Measurements from ENCODE around the gene AQP4. TPM values are rescaled to one million over a fixed set of nuclear protein-coding genes. Genes with fewer than 3 reads are reported as not detected.
A peak's percentile ranks its signal among the peaks of the same experiment; 100 is the strongest.

Gene AQP4
- total RNA-seq, 1 experiment from 2014 or later, result 0.42 TPM

DNA sequence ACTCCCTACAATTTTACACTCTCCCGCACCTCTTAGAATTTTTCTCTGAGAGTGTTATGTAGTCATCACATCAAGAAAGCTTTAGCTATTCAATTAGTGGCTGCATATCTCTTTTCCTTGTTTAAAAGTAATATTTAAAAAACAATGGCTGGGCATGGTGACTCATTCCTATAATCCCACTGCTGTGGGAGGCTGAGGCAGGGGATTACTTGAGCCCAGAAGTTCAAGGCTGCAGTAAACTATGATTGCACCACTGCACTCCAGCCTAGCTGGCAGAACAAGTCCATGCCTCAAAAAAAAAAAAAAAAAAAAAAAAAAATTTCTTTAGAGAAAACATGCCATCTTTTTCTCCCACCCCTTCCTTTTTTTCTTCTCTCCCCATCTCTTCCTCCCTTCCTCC is 44.3 kb downstream of the AQP4 start:
- Histone ChIP-seq H3K18ac (ENCODE audit: insufficient read length, low read depth, low read length) (no peak overlapping the region), H3K9ac (ENCODE audit: extremely low read depth, insufficient read length, low read length) (no peak overlapping the region), H3K79me2 (ENCODE audit: insufficient read depth, low read length) (no peaks in the 10 kb centered on the region), H3K23ac (ENCODE audit: insufficient read length, low read depth, low read length) (no peak overlapping the region), H4K20me1 (ENCODE audit: control insufficient read depth, insufficient read depth, insufficient read length) (no peaks in the 10 kb centered on the region), H3K27me3 (ENCODE audit: insufficient read depth, low read length) (no peaks in the 10 kb centered on the region), H4K8ac (replicated peaks; ENCODE audit: insufficient read length, low read depth, low read length) (no peak overlapping the region), H2BK5ac (ENCODE audit: insufficient read length, low read length) (no peak overlapping the region), H4K91ac (ENCODE audit: insufficient read length, low read depth, low read length) (no peak overlapping the region), H2BK20ac (ENCODE audit: low read depth, low read length, poor library complexity, severe bottlenecking) (no peak overlapping the region), H2BK15ac (ENCODE audit: low read depth, low read length) (no peak overlapping the region), H3K79me1 (ENCODE audit: insufficient read depth, low read depth, low read length, poor library complexity, severe bottlenecking) (no peaks in the 10 kb centered on the region), H3T11ph (ENCODE audit: low read length) (no peak overlapping the region), H3K4me1 (ENCODE audit: insufficient read depth, low read length) (no peaks in the 10 kb centered on the region), H3K9me3 (ENCODE audit: control insufficient read depth, low read depth, low read length) (no peaks in the 10 kb centered on the region), H3K4ac (ENCODE audit: low read depth, low read length) (no peak overlapping the region), H2BK12ac (ENCODE audit: insufficient read length, low read depth, low read length) (no peak overlapping the region), H3K56ac (ENCODE audit: insufficient read length, low read depth, low read length) (no peak overlapping the region), H3K23me2 (ENCODE audit: insufficient read length, low read depth, low read length, poor library complexity, severe bottlenecking) (no peaks in the 10 kb centered on the region), H3K27ac (ENCODE audit: insufficient read length, low read depth, low read length) (no peak overlapping the region), H2AK5ac (ENCODE audit: insufficient read length, low read length) (no peak overlapping the region), H2AFZ (ENCODE audit: low read length) (no peak overlapping the region), H3K14ac (ENCODE audit: insufficient read depth, low read length) (no peak overlapping the region), H3K4me2 (ENCODE audit: insufficient read depth, insufficient read length, low read length) (no peak overlapping the region), H4K5ac (ENCODE audit: insufficient read length, low read depth, low read length) (no peak overlapping the region), H2BK120ac (ENCODE audit: low read depth, low read length, poor library complexity, severe bottlenecking) (no peak overlapping the region)
- no peak for TF ChIP-seq CTCF (conservative IDR thresholded peaks at IDR 0.05)
- H3K4me3 Mint-ChIP-seq, result no peak overlapping the region
- peak overlapping the region in 1 of 3 experiments; percentile 60; a peak in 1 of 7 replicates for H3K27ac Mint-ChIP-seq
- H3K27me3 Mint-ChIP-seq (ENCODE audit: low read depth), result no peaks in the 10 kb centered on the region
- DNase-seq, result no peak
- peaks cover 13 to 19% of the 10 kb centered on the region in 2 experiments for H3K4me1 Mint-ChIP-seq
- no CpG with 5 or more reads among the region's 1 CpG for WGBS (ENCODE audit: extremely low coverage, insufficient read length, low lambda C conversion rate)
- H3K9me3 Mint-ChIP-seq, result peaks cover 10 to 21% of the 10 kb centered on the region in 2 experiments; a peak in 4 of 5 replicates
- H3K36me3 Mint-ChIP-seq (ENCODE audit: insufficient read depth in 1 of 3, low read depth in 3 of 3), result peaks cover 0 to 11% (median 4%) of the 10 kb centered on the region in 3 experiments; a peak in 3 of 7 replicates

Measured in H9 (cell line).